ENCODE results near the gene CFAP97D2.

Gene CFAP97D2

DNA sequence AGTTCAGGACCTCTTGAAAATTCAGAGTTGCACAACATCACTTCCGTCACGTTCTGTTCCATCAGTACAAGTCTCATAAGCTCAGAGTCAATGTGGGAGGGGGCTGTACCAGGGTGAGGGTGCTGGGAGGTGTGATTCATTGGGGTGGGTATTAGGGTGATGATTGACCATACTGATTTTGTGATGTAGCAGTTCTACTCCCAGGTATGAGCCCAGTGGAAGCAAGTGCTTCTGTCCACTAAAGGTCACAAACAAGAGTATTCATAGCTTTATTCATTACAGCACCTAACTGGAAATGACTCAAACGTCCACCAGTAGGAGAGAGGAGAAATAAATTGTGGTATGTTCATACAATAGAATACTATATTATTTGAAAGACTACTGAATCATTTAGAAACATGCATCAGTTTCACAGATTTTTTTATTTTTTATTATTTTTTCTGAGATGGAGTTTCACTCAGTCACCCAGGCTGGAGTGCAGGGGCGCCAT is 90.3 kb downstream of the CFAP97D2 start:
- H3K4me3 ChIP-seq (ENCODE audit: low read length): no peak overlapping the region
- no peak overlapping the region for H3K9ac ChIP-seq (ENCODE audit: low read length)
- peaks cover 59% of the 10 kb centered on the region for H3K79me2 ChIP-seq (ENCODE audit: low read length)
- H3K27me3 ChIP-seq (replicated peaks; ENCODE audit: insufficient read depth, low read length): no peaks in the 10 kb centered on the region
- no peak for DNase-seq
- TF ChIP-seq EZH2 (optimal IDR thresholded peaks at IDR 0.05; ENCODE audit: low read depth, low read length) (no peak), CTCF (IDR thresholded peaks at IDR 0.05; ENCODE audit: low read length) (no peak)
- no peak overlapping the region for H3K4me2 ChIP-seq (ENCODE audit: low read depth, low read length)
- no peak overlapping the region for H2AFZ ChIP-seq (ENCODE audit: low read length)
- H3F3A ChIP-seq (ENCODE audit: insufficient read depth, low read length): peaks cover 11% of the 10 kb centered on the region
- H3K36me3 ChIP-seq (replicated peaks; ENCODE audit: insufficient read depth, low read length): peaks cover 26% of the 10 kb centered on the region
- H4K20me1 ChIP-seq (ENCODE audit: insufficient read depth, low read length): no peaks in the 10 kb centered on the region
- H3K9me2 ChIP-seq (replicated peaks; ENCODE audit: insufficient read depth, low read length): no peaks in the 10 kb centered on the region
- H3K4me1 ChIP-seq (ENCODE audit: low read length): peaks cover 64% of the 10 kb centered on the region
- H3K9me3 ChIP-seq (replicated peaks; ENCODE audit: insufficient read depth, low read length): no peaks in the 10 kb centered on the region
- no peak overlapping the region; the same call in 1 of the 2 replicates for H3K27ac ChIP-seq (ENCODE audit: low read length)
